ENCODE measurements around the gene SLCO2B1.

The SLCO2B1 gene

DNA sequence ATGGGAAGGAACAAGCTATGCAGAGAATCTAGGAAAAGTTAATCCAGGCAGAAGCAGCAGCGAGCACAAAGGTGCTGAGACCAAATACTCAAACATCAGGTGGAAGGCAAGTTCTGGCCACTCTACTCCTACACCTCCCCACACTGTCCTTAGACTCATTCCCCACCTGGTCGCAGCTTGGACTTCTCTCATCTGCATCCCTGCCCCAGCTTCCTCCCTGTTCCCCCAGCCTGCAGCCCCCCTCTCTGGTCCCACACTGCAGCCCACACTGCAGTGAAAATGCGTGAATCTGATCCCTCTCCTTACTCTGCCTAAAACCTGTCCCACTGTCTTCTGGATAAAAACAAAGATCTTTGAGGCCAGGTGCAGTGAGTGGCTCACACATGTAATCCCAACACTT is 98.8 kb downstream of the SLCO2B1 start:
- TF ChIP-seq, protein P1, sequence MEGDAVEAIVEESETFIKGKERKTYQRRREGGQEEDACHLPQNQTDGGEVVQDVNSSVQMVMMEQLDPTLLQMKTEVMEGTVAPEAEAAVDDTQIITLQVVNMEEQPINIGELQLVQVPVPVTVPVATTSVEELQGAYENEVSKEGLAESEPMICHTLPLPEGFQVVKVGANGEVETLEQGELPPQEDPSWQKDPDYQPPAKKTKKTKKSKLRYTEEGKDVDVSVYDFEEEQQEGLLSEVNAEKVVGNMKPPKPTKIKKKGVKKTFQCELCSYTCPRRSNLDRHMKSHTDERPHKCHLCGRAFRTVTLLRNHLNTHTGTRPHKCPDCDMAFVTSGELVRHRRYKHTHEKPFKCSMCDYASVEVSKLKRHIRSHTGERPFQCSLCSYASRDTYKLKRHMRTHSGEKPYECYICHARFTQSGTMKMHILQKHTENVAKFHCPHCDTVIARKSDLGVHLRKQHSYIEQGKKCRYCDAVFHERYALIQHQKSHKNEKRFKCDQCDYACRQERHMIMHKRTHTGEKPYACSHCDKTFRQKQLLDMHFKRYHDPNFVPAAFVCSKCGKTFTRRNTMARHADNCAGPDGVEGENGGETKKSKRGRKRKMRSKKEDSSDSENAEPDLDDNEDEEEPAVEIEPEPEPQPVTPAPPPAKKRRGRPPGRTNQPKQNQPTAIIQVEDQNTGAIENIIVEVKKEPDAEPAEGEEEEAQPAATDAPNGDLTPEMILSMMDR (IDR thresholded peaks at IDR 0.05; ENCODE audit: insufficient read depth, low read depth, low read length, missing control alignments) = no peak

DNA sequence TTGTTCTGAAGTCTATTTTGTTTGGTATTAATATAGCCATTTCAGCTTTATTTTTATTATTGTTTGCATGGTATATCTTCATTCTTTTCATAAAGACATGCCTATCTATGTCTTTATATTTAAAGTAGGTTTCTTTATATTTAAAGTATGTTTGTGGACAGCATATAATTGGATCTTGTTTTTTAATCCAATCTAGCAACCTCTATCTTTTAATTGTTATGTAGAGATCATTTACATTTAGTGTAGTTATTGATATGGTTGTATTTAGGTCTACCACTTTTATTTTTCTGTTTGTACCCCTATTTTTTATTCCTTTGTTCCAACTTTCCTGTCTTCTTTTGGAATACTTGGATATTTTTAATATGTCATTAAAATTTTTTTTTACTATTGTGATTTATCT is 103.4 kb downstream of the SLCO2B1 start:
- TF ChIP-seq, protein P1 (IDR thresholded peaks at IDR 0.05; ENCODE audit: insufficient read depth, low read depth, low read length, missing control alignments) = no peak
- no peak for DNase-seq (ENCODE audit: low read depth)
- H3K4me3 ChIP-seq (ENCODE audit: low read depth, low read length) = no peak overlapping the region

More for the DNA sequence above, 98.8 kb downstream of the SLCO2B1 start:
- DNase-seq (ENCODE audit: low read depth) = no peak
- no peak overlapping the region for H3K4me3 ChIP-seq (ENCODE audit: low read depth, low read length)
